ENCODE results near the gene OR2AT4.

Gene OR2AT4

GRCh38 chr11:75135021-75135650 is 38.5 kb upstream of the OR2AT4 start:
- Histone ChIP-seq H3K27me3 (ENCODE audit: insufficient read depth, poor library complexity, severe bottlenecking) (peaks cover 4% of the 10 kb centered on the region), H3K4me3 (replicated peaks; ENCODE audit: insufficient read depth, low read length) (no peak overlapping the region)
- TF ChIP-seq, protein P1, sequence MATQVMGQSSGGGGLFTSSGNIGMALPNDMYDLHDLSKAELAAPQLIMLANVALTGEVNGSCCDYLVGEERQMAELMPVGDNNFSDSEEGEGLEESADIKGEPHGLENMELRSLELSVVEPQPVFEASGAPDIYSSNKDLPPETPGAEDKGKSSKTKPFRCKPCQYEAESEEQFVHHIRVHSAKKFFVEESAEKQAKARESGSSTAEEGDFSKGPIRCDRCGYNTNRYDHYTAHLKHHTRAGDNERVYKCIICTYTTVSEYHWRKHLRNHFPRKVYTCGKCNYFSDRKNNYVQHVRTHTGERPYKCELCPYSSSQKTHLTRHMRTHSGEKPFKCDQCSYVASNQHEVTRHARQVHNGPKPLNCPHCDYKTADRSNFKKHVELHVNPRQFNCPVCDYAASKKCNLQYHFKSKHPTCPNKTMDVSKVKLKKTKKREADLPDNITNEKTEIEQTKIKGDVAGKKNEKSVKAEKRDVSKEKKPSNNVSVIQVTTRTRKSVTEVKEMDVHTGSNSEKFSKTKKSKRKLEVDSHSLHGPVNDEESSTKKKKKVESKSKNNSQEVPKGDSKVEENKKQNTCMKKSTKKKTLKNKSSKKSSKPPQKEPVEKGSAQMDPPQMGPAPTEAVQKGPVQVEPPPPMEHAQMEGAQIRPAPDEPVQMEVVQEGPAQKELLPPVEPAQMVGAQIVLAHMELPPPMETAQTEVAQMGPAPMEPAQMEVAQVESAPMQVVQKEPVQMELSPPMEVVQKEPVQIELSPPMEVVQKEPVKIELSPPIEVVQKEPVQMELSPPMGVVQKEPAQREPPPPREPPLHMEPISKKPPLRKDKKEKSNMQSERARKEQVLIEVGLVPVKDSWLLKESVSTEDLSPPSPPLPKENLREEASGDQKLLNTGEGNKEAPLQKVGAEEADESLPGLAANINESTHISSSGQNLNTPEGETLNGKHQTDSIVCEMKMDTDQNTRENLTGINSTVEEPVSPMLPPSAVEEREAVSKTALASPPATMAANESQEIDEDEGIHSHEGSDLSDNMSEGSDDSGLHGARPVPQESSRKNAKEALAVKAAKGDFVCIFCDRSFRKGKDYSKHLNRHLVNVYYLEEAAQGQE (IDR thresholded peaks at IDR 0.05; ENCODE audit: insufficient replicate concordance, low read depth): no peak
- TF ChIP-seq GABPA (IDR thresholded peaks at IDR 0.05; ENCODE audit: low read depth) (no peak), POLR2AphosphoS5 (IDR thresholded peaks at IDR 0.05; ENCODE audit: low read depth) (no peak), SPI1 (IDR thresholded peaks at IDR 0.05; ENCODE audit: borderline replicate concordance, low read depth) (no peak)
- TF ChIP-seq, protein P2, sequence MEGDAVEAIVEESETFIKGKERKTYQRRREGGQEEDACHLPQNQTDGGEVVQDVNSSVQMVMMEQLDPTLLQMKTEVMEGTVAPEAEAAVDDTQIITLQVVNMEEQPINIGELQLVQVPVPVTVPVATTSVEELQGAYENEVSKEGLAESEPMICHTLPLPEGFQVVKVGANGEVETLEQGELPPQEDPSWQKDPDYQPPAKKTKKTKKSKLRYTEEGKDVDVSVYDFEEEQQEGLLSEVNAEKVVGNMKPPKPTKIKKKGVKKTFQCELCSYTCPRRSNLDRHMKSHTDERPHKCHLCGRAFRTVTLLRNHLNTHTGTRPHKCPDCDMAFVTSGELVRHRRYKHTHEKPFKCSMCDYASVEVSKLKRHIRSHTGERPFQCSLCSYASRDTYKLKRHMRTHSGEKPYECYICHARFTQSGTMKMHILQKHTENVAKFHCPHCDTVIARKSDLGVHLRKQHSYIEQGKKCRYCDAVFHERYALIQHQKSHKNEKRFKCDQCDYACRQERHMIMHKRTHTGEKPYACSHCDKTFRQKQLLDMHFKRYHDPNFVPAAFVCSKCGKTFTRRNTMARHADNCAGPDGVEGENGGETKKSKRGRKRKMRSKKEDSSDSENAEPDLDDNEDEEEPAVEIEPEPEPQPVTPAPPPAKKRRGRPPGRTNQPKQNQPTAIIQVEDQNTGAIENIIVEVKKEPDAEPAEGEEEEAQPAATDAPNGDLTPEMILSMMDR (IDR thresholded peaks at IDR 0.05; ENCODE audit: insufficient read depth, low read length): no peak

DNA sequence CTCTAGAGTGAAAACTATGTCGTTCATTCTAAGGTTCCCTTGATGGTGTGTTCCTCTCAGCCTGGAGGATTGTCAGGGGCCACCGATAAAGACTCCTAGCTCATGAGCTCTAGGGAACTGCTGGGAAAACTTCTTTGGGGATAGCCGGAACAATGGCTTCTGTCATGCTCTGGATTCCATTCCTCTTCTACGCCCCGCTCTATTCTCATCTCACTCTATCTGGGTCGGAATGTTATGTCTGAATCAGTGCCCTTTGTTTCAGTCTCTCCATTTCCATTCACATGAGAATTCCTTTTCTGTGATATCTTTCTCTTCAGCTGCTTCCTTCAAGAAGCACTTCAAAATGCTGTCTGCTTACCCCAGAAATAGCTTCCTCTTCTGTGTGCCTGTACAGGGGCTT is 37.3 kb upstream of the OR2AT4 start:
- no peak for DNase-seq (ENCODE audit: low read depth in 1 of 2, low spot score in 1 of 2)
- H3K4me3 ChIP-seq (replicated peaks; ENCODE audit: insufficient read depth, low read length): no peak overlapping the region
- TF ChIP-seq POLR2AphosphoS5 (IDR thresholded peaks at IDR 0.05; ENCODE audit: low read depth) (no peak), SPI1 (IDR thresholded peaks at IDR 0.05; ENCODE audit: borderline replicate concordance, low read depth) (no peak), GABPA (IDR thresholded peaks at IDR 0.05; ENCODE audit: low read depth) (no peak)
- TF ChIP-seq, protein P2 (IDR thresholded peaks at IDR 0.05; ENCODE audit: insufficient read depth, low read length): no peak
- TF ChIP-seq, protein P1 (IDR thresholded peaks at IDR 0.05; ENCODE audit: insufficient replicate concordance, low read depth): no peak
- H3K27me3 ChIP-seq (ENCODE audit: insufficient read depth, poor library complexity, severe bottlenecking): peaks cover 4% of the 10 kb centered on the region
- no peak overlapping the region for H3K27ac ChIP-seq (replicated peaks)

More at GRCh38 chr11:75135021-75135650, 38.5 kb upstream of the OR2AT4 start:
- DNase-seq (ENCODE audit: low read depth in 1 of 2, low spot score in 1 of 2): no peak
- no peak overlapping the region for H3K27ac ChIP-seq (replicated peaks)

GRCh38 chr11:75132080-75132479 is 35.4 kb upstream of the OR2AT4 start:
- Histone ChIP-seq H3K27ac (replicated peaks) (no peak overlapping the region), H3K4me3 (replicated peaks; ENCODE audit: insufficient read depth, low read length) (no peak overlapping the region), H3K27me3 (ENCODE audit: insufficient read depth, poor library complexity, severe bottlenecking) (no peaks in the 10 kb centered on the region)
- TF ChIP-seq GABPA (IDR thresholded peaks at IDR 0.05; ENCODE audit: low read depth) (no peak), SPI1 (IDR thresholded peaks at IDR 0.05; ENCODE audit: borderline replicate concordance, low read depth) (no peak), POLR2AphosphoS5 (IDR thresholded peaks at IDR 0.05; ENCODE audit: low read depth) (no peak)
- TF ChIP-seq, protein P1 (IDR thresholded peaks at IDR 0.05; ENCODE audit: insufficient replicate concordance, low read depth): no peak
- TF ChIP-seq, protein P2 (IDR thresholded peaks at IDR 0.05; ENCODE audit: insufficient read depth, low read length): no peak
- DNase-seq (ENCODE audit: low read depth in 1 of 2, low spot score in 1 of 2): no peak

Data from HL-60 (cell line).